ENCODE measurements around the gene ADAM30.

GRCh38 chr1:119883826-119884225 lies 12.5 kb downstream of the ADAM30 start:
- no peak for TF ChIP-seq EZH2phosphoT487 (IDR thresholded peaks at IDR 0.05; ENCODE audit: insufficient read depth, low read depth)
- TF ChIP-seq EZH2 (IDR thresholded peaks at IDR 0.05; ENCODE audit: insufficient read depth, poor library complexity, severe bottlenecking): no peak

All from GM23248 (cell line).